GM12878 (cell line): ENCODE measurements around the gene CNR1. TPM values are rescaled to one million over a fixed set of nuclear protein-coding genes. Genes with fewer than 3 reads are reported as not detected.

Source experiments
- CBX5 ChIP-seq: sonication (generic); IDR thresholded peaks from 2 replicates; pipeline ENCODE4 v1.6.1; 2016; ENCODE audit warnings: low read depth, moderate library complexity, mild to moderate bottlenecking, inconsistent platforms
- CREM ChIP-seq: IDR thresholded peaks from 2 replicates; pipeline ENCODE4 v1.6.1; 2014; ENCODE audit warnings: antibody characterized with exemption, low read depth
- ETV6 ChIP-seq, 2 experiments: fragments of 450-650 bp in 1 of 2; IDR thresholded peaks in 1 of 2; conservative IDR thresholded peaks in 1 of 2; 2 replicates each; pipeline ENCODE4 v1.6.1; 2014; ENCODE audit warnings: antibody characterized with exemption in 1 of 2, borderline replicate concordance in 1 of 2, low read depth in 1 of 2, mild to moderate bottlenecking in 1 of 2, moderate library complexity in 1 of 2
- IKZF1 ChIP-seq: fragments of 450-650 bp; conservative IDR thresholded peaks from 2 replicates; pipeline ENCODE4 v1.6.1; 2017; ENCODE audit warnings: antibody characterized with exemption, mild to moderate bottlenecking
- LARP7 ChIP-seq: fragments of 450-650 bp; IDR thresholded peaks from 2 replicates; pipeline ENCODE4 v1.6.1; 2017; ENCODE audit warnings: mild to moderate bottlenecking
- MTA2 ChIP-seq: fragments of 450-650 bp; IDR thresholded peaks from 2 replicates; pipeline ENCODE4 v1.6.1; 2016; ENCODE audit warnings: low read depth, mild to moderate bottlenecking, moderate library complexity
- MYB ChIP-seq: fragments of 150-350 bp; IDR thresholded peaks from 2 replicates; pipeline ENCODE4 v1.6.1; 2014; ENCODE audit warnings: mild to moderate bottlenecking, low read depth, low read length, borderline replicate concordance
- NFIC ChIP-seq: IDR thresholded peaks from 2 replicates; pipeline ENCODE4 v1.6.1; 2012; ENCODE audit warnings: low read depth, mild to moderate bottlenecking, inconsistent platforms, low read length, moderate library complexity
- SMARCA5 ChIP-seq: fragments of 450-650 bp; IDR thresholded peaks from 2 replicates; pipeline ENCODE4 v1.6.1; 2017; ENCODE audit warnings: mild to moderate bottlenecking
- SUZ12 ChIP-seq: fragments of 200-600 bp; sonication (generic); IDR thresholded peaks from one replicate; pipeline ENCODE4 v1.6.1; 2018; ENCODE audit warnings: antibody characterized with exemption, mild to moderate bottlenecking; ENCODE audit not compliant: unreplicated experiment
- TCF12 ChIP-seq: IDR thresholded peaks from 2 replicates; pipeline ENCODE4 v1.6.1; 2011; ENCODE audit warnings: low read depth, mild to moderate bottlenecking, low read length
- USF1 ChIP-seq: IDR thresholded peaks from 2 replicates; pipeline ENCODE4 v1.6.1; 2011; ENCODE audit warnings: borderline replicate concordance, low read depth, mild to moderate bottlenecking, moderate library complexity, mixed read lengths, low read length; ENCODE audit not compliant: insufficient read depth; ENCODE audit errors: extremely low read length
- ZBED1 ChIP-seq: IDR thresholded peaks from 2 replicates; pipeline ENCODE4 v1.6.1; 2016; ENCODE audit warnings: borderline replicate concordance
- ZBTB40 ChIP-seq: fragments of 450-650 bp; IDR thresholded peaks from 2 replicates; pipeline ENCODE4 v1.6.1; 2016; ENCODE audit warnings: mild to moderate bottlenecking, moderate library complexity, borderline replicate concordance
- ZNF274 ChIP-seq: IDR thresholded peaks from one replicate; pipeline ENCODE4 v1.8.0; 2011; ENCODE audit not compliant: insufficient read length, insufficient read depth
- polyA plus RNA-seq, 11 experiments: library from polyadenylated mRNA; depleted of rRNA in 4 of 11; unstranded in 6 of 11; stranded (reverse) in 5 of 11; fragments of >200 nt; fragmentation: Nextera tagmentation in 4 of 11; fragmentation: Illumina TruSeq in 1 of 11; extraction: Ambion mirVana in 4 of 11; extraction: Trizol in 1 of 11; gene quantifications; 1 replicate in 1 of 11; 2 replicates in 10 of 11; pipeline versions ENCODE4 v1.2.1 to v1.2.3, GENCODE V29; 2011 to 2016; ENCODE audit warnings: inconsistent platforms in 2 of 11, missing spikeins in 2 of 11, low read depth in 1 of 11
- total RNA-seq, 4 experiments: library from RNA; depleted of rRNA in 3 of 4; stranded (reverse); fragments of >200 nt in 3 of 4; fragmentation: Illumina TruSeq in 1 of 4; extraction: Trizol in 1 of 4; gene quantifications; 2 replicates each; pipeline versions ENCODE4 v1.2.1 to v1.2.3, GENCODE V29; 2013 to 2021
- TF ChIP-seq, protein P1 (sequence below): fragments of 450-650 bp; IDR thresholded peaks from 2 replicates; pipeline ENCODE4 v1.6.1; 2018; ENCODE audit warnings: borderline replicate concordance, mild to moderate bottlenecking; ENCODE audit not compliant: partially characterized antibody
- TF ChIP-seq, protein P2 (sequence below): fragments of 450-650 bp; IDR thresholded peaks from 2 replicates; pipeline ENCODE4 v1.6.1; 2017; ENCODE audit warnings: low read depth, mild to moderate bottlenecking, moderate library complexity
- TF ChIP-seq, protein P3 (sequence below): fragments of 450-650 bp; IDR thresholded peaks from 2 replicates; pipeline ENCODE4 v1.6.1; 2016; ENCODE audit warnings: mild to moderate bottlenecking

Gene CNR1
- total and polyA plus RNA-seq, 10 of the 15 experiments (the other 5 are each of a cell fraction or from before 2014, with no cell fraction given) = 2.2 to 15.4 (median 8.5) TPM

DNA sequence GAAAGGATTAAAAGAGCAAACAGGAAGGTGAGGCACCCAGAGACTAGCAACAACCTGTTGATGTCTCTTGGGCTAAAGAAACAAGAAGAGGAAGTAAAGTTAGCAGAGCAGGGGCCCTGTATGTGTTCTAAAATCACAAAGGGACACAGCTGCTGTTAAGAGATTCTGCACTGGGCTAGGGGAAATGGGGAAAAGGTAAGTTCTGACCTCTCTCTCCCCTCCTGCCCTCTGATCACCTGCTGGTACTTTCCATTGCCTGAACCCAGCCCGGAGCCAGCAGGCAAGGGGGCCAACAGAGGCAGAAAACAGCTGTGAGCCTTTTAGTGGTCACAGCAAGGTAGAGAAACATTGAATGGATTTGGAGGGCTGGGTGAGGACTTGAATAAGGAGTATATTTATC, 13.5 kb upstream of the CNR1 start (continued):
- TF ChIP-seq, protein P1, sequence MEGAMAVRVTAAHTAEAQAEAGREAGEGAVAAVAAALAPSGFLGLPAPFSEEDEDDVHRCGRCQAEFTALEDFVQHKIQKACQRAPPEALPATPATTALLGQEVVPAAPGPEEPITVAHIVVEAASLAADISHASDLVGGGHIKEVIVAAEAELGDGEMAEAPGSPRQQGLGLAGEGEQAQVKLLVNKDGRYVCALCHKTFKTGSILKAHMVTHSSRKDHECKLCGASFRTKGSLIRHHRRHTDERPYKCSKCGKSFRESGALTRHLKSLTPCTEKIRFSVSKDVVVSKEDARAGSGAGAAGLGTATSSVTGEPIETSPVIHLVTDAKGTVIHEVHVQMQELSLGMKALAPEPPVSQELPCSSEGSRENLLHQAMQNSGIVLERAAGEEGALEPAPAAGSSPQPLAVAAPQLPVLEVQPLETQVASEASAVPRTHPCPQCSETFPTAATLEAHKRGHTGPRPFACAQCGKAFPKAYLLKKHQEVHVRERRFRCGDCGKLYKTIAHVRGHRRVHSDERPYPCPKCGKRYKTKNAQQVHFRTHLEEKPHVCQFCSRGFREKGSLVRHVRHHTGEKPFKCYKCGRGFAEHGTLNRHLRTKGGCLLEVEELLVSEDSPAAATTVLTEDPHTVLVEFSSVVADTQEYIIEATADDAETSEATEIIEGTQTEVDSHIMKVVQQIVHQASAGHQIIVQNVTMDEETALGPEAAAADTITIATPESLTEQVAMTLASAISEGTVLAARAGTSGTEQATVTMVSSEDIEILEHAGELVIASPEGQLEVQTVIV = no peak
- TF ChIP-seq, protein P2, sequence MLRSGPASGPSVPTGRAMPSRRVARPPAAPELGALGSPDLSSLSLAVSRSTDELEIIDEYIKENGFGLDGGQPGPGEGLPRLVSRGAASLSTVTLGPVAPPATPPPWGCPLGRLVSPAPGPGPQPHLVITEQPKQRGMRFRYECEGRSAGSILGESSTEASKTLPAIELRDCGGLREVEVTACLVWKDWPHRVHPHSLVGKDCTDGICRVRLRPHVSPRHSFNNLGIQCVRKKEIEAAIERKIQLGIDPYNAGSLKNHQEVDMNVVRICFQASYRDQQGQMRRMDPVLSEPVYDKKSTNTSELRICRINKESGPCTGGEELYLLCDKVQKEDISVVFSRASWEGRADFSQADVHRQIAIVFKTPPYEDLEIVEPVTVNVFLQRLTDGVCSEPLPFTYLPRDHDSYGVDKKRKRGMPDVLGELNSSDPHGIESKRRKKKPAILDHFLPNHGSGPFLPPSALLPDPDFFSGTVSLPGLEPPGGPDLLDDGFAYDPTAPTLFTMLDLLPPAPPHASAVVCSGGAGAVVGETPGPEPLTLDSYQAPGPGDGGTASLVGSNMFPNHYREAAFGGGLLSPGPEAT = peak; percentile 75
- TF ChIP-seq TCF12 (peak; percentile 89), USF1 (no peak), CREM (peak; percentile 46; the same call in 1 of the 2 replicates), MYB (no peak), LARP7 (no peak), IKZF1 (peak; percentile 75), ZBED1 (no peak), SUZ12 (no peak), CBX5 (0 out of 2 replicates have a peak, but pooled peaks have one; percentile 38), MTA2 (peak; percentile 55), ZBTB40 (no peak), NFIC (peak; percentile 56; the same call in 1 of the 2 replicates), SMARCA5 (peak; percentile 79; the same call in 1 of the 2 replicates), ZNF274 (no peak), ETV6 (conservative IDR thresholded peaks at IDR 0.05 in 1 of 2, IDR thresholded peaks at IDR 0.05 in 1 of 2; ENCODE audit: borderline replicate concordance in 1 of 2, low read depth in 1 of 2) (peak in 1 of 2 experiments; percentile 81; a peak in 2 of 4 replicates)
- TF ChIP-seq, protein P3, sequence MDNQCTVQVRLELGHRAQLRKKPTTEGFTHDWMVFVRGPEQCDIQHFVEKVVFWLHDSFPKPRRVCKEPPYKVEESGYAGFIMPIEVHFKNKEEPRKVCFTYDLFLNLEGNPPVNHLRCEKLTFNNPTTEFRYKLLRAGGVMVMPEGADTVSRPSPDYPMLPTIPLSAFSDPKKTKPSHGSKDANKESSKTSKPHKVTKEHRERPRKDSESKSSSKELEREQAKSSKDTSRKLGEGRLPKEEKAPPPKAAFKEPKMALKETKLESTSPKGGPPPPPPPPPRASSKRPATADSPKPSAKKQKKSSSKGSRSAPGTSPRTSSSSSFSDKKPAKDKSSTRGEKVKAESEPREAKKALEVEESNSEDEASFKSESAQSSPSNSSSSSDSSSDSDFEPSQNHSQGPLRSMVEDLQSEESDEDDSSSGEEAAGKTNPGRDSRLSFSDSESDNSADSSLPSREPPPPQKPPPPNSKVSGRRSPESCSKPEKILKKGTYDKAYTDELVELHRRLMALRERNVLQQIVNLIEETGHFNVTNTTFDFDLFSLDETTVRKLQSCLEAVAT = 0 out of 2 replicates have a peak, but pooled peaks have one; percentile 14
